ELF-1 (cell line): ENCODE results near the gene ANO3.

Experiments
- DNase-seq: peaks from one replicate; pipeline ENCODE4 v3.0.0-alpha.2; 2016; ENCODE audit warnings: low read depth, low spot score

ANO3 gene

DNA sequence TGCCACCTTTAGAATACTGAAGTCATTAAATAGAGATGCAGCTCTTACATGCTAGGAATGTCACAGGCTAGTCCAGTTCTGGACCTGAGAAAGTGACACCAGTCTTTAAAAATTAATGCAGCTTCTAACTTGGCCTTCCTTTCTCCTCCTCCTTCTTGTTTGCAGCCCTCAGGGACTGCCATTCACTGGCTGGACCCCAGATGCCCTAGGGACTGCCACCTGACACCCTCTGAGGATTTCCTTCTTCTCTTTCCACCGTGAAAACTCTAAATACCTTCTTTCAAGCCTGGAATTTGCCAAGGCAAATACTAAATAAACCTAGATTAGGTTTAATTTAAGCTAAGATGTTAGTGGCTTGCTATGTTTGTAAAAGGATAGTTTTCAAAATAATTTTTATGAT lies 161.7 kb downstream of the ANO3 start:
- DNase-seq = no peak

DNA sequence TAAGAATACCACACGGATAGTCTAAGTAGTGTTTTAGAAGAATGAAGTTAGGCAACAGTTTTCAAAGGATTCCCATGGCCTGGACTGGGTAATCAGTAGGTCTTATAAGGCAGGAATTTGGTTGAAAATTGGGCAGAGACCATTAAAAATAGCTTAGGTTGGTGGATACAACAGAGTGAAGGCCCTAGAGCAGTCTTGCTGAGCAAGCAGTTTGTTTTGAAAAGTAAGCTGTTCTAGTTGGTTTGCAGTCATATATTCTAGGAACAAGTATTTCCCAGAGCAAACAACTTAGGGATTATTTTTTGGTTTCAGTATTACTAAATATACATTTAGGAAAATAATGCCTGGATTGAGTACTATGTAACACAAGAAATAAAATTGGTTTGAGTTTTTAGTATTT lies 175.3 kb downstream of the ANO3 start:
- no peak for DNase-seq

DNA sequence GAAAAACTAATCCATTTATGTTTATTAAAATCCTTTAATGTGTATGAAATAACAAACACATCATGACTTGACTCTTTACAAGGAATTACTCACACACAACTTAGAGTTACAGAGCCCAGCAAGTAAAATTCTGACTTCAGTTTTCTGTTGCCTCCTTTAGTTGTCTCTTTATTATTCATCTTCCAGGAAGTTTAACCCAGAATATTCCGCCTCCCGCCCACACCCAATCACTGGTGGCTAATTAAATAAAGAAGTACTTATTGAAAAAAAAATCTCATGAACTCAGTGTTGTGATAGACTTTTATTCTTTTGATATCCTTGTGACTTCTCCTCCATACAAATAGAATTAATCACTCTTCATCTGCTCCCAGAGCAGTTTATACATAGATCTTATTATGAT lies 178.2 kb downstream of the ANO3 start:
- no peak for DNase-seq

DNA sequence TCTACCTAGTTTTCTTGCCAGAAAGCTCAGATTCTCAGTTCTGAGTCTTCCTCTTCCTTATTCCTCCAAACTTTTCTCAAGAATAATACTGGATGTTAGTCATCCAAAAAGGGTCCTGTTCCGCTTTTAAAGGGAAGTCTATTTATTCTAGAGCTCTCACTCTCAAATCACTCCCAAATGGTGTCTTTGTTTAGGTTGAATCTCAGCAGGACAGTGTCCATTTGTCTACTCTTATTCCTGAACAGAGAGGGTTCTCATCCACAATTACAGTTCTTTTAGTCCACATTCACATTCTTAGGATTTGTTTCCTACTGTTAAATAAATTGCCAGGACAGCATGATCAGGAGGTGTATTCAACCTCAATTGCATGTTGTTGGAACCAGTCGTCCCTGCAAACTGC lies 178.8 kb downstream of the ANO3 start:
- no peak for DNase-seq

DNA sequence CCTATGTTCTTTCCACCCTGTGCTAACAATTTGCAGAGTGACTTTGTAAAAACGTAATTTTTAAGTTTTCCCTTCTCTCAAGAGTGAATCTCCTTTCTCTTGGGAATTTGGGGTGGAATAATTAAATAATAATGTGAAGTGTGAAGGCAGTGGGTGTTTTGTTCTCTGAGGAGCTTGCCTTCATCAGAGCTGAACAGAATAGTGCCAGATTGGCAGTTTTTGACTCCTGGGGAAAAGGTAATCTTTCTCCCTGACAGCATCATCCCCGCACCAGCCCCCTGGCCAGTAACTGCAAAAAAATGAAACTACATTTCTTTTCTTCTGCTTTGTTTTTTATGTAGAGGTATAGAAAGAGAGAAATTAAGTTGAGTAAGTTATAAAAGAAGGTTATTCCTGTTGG lies 180.3 kb downstream of the ANO3 start:
- DNase-seq = no peak

DNA sequence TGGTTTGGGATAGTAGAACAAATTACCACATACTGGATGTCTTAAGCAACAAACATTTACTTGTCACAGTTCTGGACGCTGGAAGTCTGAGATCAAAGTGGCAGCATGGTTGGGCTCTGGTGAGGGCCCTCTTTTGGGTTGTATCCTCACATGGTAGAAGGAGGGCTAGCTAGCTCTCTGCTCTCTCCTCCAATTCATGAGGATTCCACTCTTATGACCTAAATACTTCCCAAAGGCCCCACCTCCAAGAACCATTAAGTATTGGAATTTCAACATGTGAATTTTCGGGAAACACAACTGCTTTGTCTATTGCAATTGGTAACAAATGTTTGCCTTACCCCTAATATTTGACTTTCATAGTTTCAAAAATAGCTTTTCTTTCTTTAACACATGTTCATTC lies 187.5 kb downstream of the ANO3 start:
- DNase-seq = no peak

DNA sequence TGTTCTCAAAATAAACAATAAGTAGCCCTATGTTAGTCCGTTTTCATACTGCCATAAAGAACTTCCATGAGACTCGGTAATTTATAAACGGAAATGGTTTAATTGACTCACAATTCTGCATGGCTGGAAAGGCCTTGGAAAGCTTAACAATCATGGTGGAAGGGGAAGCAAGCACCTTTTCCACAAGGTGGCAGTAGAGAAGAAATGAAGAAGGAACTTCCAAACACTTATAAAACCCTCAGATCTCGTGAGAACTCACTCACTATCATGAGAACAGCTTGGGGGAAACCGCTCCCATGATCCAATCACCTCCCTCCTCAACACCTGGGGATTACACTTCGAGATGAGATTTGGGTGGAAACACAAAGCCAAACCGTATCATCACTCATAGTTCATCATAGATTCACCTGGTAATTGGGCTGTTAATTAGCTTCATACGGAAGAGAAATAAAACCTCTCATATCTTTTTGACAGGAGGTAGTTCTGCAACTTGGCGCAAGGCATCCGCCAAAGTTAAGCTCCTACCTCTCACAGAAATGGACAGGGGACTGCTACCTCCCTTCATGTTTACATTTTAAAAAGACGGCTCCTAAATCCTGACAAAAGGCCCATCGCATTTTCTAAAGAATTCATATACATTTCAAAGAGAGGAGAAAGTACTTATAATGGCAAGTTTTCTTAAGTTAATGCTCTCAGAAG lies 191.1 kb downstream of the ANO3 start:
- peak; percentile 64 for DNase-seq

DNA sequence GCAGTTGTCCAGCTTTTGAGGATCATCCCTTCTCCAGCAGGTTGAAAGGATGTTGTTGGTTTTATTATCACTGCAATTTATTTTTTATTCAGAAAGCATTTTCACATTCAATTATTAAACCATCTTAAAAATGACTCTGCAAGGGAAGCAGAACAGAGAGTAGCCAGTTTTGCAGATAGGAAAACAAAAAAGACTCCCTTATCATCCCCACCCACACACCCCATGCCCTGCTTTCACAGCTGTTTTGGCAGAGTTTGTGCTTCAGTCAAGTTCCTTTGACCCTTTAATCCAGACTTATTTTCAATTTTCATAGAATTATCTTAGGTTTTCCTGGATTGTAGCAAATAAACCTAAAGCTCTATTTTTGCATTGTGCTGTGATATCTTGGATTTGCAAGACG lies 195.8 kb downstream of the ANO3 start:
- no peak for DNase-seq

DNA sequence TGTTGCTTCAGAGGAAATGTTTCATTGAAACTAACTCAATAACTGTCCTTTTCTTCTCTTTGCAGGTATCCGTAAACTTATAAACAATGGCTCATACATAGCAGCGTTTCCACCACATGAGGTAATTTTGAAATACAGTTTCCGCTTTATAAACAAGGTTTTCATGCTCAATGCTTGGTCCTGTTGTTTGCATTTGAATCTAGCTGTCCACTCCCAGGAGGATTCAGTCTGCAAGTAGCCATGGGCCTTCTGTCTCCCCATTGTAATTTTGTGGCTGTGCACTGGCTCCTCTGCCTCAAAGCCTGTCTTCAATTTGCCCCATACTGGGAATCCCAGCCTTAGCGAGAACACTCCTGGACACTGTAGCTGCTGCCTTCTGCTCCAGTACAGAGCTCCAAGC lies 205.4 kb downstream of the ANO3 start:
- peak; percentile 1 for DNase-seq

DNA sequence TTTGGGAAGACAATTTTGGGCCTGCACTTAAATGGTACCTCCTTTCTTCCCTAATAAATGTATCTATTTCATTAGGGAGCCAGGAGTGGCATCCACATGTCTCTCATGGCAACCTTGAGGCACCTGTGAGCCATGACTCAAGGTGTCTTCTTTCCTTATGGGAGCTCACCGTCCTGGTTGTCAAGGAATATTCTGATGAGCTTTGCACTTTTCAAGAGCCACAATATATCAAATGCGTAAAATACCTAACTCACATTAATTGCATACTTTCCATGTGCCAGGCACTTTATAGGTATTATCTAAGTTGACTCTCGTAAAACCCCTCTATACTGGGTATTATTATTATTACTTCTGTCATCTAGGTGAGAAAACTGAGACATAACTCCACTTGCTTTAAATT lies 207.6 kb downstream of the ANO3 start:
- DNase-seq = no peak

DNA sequence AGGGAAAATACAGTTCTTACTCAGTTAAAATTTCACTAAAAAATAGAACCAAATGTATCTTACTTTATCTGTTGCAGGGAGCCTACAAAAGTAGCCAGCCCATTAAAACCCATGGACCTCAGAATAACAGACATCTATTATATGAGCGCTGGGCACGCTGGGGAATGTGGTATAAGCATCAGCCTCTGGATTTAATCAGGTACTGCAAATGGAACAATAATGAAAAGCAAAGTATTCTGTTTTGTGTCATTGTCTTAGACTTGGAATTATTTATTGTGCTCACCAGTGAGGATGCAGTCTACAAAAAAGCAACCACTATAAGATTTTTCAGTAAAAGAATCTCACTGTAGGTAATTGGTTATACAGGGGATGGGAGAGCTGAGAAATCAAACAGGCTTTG lies 209.9 kb downstream of the ANO3 start:
- no peak for DNase-seq

DNA sequence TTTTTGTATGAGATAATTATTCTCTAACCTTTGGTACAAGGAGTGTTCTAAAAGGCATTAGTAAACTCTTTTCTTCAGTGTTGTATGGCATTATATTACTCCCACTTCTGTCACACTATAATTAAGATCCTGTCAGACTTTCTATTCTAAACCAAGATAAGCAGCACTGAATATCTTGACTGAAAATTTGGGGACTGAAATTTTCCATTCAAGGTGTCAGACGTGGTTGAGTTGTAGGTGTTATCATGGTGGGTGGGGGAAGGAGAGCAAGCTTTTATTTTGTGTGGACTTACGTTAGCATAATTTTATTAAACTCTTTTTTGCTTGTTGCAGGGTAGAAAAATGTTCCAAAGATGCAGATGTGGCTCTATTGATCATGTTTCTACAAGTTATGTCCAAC lies 217.2 kb downstream of the ANO3 start:
- no peak for DNase-seq

DNA sequence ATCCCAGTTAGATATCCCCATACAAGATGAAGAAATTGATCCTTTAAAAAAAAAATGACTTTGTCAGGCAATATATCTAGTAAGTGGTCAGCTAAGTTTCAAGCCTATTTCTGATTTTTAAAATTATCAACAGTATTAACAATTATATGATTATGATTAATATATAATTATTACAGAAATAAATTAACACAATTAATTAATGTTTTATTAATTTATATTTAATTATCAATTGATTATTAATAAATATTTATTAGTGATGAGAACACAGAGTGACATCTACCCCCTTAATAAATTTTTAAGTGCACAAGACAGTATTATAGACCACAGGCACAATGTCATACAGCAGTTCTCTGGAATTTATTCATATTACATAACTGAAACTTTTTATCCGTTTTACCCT lies 218.1 kb downstream of the ANO3 start:
- no peak for DNase-seq

DNA sequence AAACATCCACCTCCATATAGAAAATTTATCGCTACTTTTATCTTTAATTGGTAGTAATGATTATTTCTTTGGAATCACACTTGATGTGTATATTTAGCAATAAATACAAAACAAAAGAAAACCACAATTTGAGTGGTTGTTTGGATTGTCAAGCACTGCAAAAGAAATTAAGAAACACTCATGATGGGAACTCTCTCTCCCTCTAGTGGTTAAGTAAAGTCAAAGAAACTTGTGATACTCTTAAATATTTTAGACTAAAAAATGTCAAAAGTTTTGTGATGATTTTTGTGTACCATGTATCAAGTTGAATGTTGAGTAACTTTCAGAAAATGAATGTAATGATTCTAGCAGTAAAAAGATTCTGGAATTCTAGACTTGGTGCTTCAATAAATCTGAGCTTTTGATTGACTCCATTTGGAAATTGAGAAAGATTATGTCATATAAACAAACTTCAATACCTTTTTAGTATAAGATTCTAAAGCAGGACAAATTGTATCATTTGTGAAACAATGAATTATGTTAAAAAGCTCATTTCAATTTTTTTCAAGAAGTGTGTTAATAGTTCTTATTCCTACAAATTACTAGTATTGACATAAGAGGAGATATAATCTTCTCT lies 219.4 kb downstream of the ANO3 start:
- DNase-seq = no peak

DNA sequence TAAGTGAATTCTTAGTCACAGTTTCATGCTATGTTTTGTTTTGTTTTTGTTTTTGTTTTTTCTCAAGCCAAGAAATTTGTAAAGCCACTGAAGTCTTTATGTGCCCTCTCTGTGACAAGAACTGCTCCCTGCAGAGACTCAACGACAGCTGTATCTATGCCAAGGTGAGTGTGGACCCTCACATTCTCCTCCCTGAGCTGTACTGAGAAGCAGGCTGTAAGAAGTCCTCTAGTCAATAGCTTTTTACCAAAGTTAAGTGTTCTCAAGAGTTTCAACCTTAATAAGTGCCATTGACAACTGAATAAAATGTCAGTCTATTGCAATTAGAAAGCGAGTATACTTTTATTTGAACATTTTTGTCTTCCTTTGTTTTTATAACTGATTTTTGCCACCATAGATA lies 221.3 kb downstream of the ANO3 start:
- no peak for DNase-seq

DNA sequence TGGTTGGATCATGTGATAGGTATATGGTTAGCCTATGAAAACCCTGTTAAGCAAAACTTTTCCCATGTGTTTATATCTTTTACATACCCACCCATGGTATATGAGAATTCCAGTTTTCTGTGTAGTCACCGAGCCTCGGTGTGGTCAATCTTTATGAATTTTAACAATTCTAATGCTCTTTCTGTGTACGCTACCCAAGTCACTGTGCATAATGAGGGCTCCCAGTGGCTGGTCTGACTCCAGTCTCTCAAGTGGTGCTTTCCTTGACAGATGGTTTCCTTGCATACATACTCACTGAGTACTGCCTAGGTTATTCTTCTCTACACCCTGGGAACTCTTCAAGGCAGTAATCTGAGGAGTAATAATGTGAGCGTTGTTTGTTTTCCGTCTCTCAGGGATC lies 222.5 kb downstream of the ANO3 start:
- no peak for DNase-seq

DNA sequence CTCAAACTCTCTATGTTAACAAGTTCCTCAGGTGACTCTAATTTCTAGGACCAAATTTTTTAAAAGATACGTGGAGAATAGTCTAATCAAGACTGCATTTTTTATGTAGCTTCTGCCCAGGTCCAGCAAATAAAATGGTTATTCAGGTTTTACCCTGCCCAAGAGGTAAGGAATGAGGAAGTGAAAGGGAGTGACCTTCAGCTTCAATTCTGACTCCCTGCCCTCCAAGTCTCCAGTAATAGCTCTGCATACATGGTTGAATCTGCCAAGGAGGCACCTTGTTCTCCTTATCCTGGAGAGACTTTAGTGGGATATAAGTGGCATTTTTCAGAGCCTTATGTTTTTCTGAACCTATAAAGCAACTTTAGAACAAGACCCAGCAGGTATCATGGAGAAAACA lies 224.7 kb downstream of the ANO3 start:
- no peak for DNase-seq

DNA sequence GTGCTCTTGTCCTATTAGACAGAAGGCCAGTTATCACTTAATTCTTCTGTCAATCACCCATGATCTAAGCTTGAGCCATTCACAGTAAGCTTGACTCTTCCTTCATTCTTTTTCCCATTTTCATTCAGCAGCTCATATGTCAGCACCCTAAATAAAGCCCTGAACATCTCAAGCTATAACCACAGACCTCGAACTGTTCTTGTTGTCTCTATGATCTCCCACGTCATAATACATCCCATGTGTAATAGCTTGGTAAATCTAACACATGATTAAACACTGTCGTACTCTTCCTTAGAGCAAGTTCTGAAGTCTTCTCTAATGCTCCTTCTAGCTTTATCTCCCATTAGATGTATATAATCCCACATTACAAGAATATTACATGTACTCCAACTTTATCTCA lies 225.7 kb downstream of the ANO3 start:
- DNase-seq = no peak

DNA sequence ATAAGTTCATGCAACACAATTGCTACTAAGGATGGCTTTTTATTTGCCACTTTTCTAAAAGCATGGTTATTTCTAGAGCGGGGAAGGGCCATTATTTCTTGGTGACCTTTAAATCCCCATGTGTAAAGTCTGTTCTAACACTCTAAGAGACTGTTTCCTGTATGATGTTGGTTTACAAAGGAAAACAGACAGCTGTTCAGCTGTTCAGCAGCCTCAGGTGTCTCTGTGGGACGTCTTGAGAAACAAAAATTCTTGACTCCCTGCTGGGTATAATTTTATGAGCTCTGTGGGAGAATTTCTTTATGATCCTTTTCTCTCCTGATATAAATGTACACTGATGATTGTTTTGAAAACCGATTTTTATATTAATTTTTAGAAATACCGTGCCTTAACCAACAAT lies 226.3 kb downstream of the ANO3 start:
- DNase-seq = no peak

DNA sequence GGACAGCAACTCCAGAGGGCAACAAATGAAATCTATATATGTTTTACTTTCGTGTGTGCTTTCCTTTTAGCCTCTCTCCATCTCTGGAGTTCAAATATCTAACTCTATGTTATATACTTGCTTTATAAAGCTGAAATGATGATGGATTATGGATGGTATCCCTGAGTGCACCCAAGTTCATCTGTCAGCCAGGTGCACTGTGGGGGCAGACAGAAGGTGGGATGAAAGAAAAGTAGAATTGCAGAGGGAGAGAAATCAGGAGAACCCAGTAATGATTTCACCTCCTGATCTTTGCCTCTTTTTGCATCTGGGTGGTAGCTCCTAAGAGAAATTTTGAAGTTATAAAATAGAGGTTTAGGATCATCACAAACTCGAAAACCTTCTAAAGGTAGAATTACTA lies 237.7 kb downstream of the ANO3 start:
- DNase-seq = no peak

DNA sequence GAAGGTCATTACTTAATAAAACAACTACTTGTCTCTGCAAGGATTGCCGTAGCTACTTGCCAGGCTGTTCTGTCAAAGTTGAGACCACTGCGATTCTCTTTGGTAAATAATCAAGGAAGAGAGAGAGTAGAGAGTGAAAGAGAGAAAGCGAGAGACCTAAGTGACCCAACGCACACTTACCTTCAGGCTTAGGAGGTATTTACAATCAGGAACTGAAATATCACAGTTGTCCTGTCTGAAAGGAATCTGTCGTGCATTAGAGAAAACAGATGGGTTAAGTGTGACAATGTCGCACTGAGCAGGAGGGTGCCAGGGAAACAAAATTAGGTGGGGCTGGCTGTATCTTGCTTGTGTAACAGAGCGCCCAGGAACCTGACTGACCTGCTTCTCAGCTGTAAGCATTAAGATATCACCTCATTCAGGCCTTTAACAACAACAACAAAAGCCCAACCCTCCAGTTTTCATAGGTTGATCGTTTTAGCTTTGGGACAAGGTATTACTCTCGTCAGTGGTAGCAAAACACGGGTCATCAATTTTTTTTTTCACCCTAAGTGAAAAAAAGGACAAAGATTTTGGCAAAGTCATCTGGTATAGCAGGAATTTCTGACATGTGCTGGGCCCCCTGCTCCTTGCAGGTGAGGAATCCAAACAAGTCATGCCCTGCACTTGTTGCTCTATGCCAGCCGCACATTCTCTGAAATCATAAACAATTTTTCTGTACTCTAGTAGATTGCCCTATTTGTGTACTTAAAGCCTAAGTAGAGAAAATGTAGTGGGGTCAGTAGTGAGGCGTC lies 240.1 kb downstream of the ANO3 start, which contains the start of gene MUC15:
Gene MUC15, minus strand, starts transcription at position 403 of the 794 bp plus-strand sequence. CDS start 5,169 bp downstream, outside the sequence.
- DNase-seq = peak; percentile 64

DNA sequence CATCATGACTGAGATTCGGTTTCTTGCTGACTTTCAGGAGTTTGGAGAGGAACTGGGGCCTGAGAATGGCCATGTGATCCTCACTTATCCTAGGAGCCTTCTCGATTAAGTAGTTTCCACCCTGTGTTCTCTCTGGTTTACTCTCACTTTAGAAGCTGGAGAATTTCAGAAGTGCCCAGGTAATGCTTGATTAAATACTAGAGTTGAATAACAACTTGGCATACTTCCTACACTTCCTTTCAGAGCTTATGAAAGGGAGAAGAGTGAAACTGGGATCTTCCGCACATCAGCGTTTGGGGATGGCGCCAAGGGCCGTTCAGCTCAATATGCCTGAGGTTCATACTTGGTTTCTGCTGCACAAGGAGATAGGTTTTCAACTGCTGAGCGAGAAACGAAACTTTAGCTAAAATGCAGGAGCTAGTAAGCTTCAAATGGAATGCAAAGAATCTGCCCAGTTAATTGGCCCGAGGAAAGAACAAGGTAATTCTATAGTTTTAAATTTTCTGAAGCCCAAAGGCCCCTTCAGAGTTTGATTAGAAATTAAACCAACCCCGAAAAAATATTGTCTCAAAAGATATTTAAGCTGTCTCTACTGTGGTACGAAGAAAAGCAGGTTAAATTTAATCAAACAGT lies 241.0 kb downstream of the ANO3 start:
- DNase-seq = peak; percentile 30
